ENCODE data around the gene CYB561D1.
"Not testable (repeated sequence)": the region's sequence is repeated elsewhere in the genome, so short reads cannot be mapped to it uniquely, and the experiment has no call there.

CYB561D1 gene, protein sequence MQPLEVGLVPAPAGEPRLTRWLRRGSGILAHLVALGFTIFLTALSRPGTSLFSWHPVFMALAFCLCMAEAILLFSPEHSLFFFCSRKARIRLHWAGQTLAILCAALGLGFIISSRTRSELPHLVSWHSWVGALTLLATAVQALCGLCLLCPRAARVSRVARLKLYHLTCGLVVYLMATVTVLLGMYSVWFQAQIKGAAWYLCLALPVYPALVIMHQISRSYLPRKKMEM

DNA sequence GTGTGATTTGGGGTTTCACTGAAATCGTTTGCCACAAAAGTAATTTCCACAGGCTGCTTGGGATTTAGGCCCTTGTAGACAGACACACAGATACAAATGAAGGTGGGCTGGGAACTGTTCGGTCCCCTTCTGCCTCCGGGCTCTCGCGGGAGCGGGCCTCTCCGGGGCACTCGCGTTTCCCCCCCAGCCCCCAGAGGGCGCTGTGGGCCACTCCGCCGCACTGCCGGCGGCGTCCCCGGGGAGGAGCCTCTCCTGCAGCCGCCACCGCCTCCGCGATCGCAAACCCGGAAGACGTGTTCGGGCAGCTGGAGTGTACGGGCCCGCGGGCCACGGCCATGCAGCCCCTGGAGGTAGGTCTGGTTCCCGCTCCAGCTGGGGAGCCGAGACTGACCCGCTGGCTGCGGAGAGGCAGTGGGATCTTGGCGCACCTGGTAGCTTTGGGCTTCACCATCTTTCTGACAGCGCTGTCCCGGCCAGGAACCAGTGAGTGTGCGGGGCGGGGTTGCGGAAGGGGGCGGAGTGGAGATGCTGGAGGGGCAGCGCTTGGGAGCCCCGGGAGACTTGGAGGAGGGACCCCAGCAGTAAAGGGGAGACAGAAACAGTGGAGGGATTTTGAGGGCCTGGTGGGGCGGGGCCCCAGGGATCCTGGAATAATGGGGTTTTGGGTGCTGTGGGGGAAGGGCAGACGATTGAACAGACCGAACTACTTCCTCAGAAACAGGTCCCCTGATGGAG, at the start of gene CYB561D1:
Gene CYB561D1 (plus strand): TSS at position 290 of the 735 bp plus-strand sequence. CDS start 46 bp downstream, at position 336.
- peak within 1 kb of the TSS; percentile 66 for H3K27ac ChIP-seq
- TF ChIP-seq ZFX (IDR thresholded peaks at IDR 0.05), result no peak
- TF ChIP-seq, protein P1, sequence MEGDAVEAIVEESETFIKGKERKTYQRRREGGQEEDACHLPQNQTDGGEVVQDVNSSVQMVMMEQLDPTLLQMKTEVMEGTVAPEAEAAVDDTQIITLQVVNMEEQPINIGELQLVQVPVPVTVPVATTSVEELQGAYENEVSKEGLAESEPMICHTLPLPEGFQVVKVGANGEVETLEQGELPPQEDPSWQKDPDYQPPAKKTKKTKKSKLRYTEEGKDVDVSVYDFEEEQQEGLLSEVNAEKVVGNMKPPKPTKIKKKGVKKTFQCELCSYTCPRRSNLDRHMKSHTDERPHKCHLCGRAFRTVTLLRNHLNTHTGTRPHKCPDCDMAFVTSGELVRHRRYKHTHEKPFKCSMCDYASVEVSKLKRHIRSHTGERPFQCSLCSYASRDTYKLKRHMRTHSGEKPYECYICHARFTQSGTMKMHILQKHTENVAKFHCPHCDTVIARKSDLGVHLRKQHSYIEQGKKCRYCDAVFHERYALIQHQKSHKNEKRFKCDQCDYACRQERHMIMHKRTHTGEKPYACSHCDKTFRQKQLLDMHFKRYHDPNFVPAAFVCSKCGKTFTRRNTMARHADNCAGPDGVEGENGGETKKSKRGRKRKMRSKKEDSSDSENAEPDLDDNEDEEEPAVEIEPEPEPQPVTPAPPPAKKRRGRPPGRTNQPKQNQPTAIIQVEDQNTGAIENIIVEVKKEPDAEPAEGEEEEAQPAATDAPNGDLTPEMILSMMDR (conservative IDR thresholded peaks at IDR 0.05), result peak; percentile 100

DNA sequence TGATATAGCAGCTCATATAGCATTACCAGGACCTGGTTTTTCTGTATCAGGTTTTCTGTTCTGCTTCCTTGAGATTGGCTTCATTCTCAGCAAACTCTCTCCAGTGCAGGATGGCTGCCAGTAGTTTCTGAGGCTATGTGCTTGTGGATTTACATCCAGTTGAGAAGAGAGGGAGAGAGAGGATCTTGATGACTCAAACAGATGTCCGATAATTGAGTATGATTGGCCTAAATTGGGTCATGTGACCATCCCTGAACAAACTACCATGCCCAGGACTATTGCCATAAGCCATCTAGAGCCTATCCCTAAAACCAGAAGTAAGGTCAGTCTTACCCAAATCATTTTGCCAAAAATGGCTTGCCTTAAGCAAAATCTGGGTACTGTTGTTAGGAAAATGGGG, 49.5 kb upstream of the CYB561D1 start:
- H3K27ac ChIP-seq, result no peak overlapping the region
- TF ChIP-seq, protein P1 (conservative IDR thresholded peaks at IDR 0.05), result no peak
- no peak for TF ChIP-seq ZFX (IDR thresholded peaks at IDR 0.05)

DNA sequence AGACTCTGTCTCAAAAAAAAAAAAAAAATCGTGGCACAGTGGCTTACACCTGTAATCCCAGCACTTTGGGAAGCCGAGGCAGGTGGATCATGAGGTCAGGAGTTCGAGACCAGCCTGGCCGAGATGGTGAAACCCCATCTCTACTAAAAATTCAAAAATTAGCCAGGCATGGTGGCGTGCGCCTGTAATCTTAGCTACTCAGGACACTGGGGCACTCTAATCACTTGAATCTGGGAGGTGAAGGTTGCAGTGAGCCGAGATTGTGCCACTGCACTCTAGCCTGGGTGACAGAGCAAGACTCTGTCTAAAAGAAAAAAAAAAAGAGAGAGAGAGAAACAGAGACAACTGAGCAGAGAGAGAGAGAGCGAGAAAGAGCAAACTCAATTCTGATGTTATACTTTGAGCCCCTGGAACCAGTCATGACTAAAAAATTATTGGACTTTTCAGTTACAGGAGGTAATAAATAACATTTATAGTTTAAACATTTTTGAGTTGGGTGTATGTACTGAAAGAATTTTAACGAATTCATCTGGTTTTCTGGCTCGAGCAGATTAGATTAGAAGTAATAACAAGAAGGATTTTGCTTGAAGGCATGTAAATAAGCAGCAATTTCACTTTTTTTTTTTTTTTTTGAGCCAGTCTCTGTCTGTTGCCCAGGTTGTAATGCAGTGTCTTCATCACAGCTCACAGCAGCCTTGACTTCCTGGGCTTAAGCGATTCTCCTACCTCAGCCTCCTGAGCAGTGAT, 47.8 kb upstream of the CYB561D1 start:
- not testable (repeated sequence) for H3K27ac ChIP-seq

DNA sequence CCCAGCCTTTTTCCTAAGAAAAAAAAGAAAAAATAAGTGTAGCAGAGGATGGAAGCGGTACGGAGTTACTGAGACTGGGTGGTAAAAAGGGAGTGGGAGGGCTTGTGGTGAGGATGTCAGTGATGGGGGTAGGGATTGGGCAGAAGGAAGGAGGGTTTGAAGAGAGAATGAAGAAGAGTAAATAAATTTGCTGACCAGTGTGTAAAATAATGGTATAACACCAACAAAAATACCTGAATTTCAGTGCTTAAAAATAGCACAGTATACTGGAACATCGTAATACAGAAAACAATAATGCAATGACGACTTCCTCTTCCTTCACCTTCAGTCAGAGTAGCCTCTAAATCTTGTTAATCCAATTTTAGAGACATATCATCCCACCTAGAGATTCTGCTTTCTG, 46.4 kb upstream of the CYB561D1 start:
- TF ChIP-seq, protein P1 (conservative IDR thresholded peaks at IDR 0.05), result no peak
- TF ChIP-seq ZFX (IDR thresholded peaks at IDR 0.05), result no peak
- H3K27ac ChIP-seq, result no peak overlapping the region

DNA sequence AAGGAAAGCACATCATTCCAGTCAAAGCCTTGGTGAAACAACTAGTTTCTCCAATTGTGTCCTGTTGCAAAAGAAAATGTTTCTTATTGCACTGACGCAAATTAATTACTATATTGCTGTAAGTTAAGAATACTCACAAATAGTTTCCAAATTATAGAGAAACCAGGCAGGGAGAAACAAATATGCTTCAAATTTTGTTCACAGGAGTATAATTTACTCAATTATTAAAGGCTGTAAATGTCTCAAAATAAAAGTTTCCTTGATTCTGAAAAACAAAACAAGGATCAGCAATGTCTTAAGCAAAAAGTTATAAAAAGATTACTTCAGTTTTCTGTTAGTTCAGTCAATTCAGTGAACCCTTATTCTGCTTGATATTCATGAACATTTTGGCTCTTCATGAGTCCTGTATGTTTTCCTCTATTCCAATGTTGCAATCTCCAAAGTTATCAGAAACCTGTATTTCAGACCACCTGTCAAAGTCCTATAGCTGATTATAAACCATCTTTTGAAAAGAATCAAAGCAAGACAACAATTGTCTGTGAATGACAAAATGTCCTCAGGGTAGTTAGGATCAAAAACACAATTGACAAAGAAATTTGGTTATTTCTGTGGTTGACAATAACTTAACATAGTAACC, 39.3 kb upstream of the CYB561D1 start:
- no peak overlapping the region for H3K27ac ChIP-seq
- no peak for TF ChIP-seq ZFX (IDR thresholded peaks at IDR 0.05)
- TF ChIP-seq, protein P1 (conservative IDR thresholded peaks at IDR 0.05), result no peak

DNA sequence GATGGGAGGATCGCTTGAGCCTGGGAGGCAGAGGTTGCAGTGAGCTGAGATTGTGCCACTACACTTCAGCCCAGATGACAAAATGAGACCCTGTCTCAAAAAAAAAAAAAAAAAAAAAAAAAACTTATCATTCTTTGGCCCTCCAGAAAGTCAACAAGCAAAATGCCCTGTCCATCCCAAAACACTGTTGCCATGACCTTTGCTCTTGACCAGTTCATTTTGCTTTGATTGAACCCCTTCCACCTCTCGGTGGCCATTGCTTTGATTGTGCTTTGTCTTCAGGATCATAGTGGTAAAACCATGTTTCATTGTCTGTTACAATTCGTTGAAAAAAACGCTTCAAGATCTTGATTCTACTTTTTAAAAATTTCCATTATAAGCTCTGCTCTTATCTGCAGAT, 36.1 kb upstream of the CYB561D1 start:
- no peak overlapping the region for H3K27ac ChIP-seq
- TF ChIP-seq ZFX (IDR thresholded peaks at IDR 0.05), result no peak
- TF ChIP-seq, protein P1 (conservative IDR thresholded peaks at IDR 0.05), result no peak

DNA sequence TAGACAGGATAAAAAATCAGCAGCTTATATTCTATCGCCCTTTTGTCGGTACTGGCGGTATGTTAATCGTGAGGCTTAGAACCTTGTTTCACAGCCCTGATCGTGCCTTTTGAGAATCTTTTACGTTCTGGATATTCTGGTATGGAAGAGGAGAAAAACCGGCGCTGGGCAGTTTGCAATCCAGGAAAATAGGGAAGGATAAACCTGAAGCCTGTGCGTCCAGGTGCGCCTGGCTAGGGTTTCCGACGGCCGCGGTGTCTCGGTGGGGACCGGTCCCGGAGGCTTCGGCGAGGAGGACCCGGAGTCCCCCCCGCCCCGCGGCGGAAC, 27.8 kb upstream of the CYB561D1 start:
- H3K27ac ChIP-seq, result no peak overlapping the region
- TF ChIP-seq, protein P1 (conservative IDR thresholded peaks at IDR 0.05), result no peak
- TF ChIP-seq ZFX (IDR thresholded peaks at IDR 0.05), result no peak
